GM21737 (cell line): ENCODE measurements around the gene SERPINB6.
A peak's percentile ranks its signal among the peaks of the same experiment; 100 is the strongest.

ENCODE experiments used
- ATAC-seq: cut with Tn5 transposase; IDR thresholded peaks from one replicate; pipeline ENCODE4 v1.9.1; 2021; ENCODE audit warnings: mild to moderate bottlenecking, moderate library complexity; ENCODE audit not compliant: unreplicated experiment

SERPINB6 gene

GRCh38 chr6:2999618-3000557 lies 28.5 kb upstream of the SERPINB6 start, which contains the start of gene NQO2:
Gene NQO2, plus strand, starts transcription at chr6:2999894. Its CDS starts 6,659 bp downstream, at chr6:3006553.
- ATAC-seq = peak; percentile 78

- no peak for ATAC-seq
These were observed 27.7 kb upstream of the SERPINB6 start for GRCh38 chr6:2998998-2999617.

- peak; percentile 33 for ATAC-seq
These were observed 27.1 kb upstream of the SERPINB6 start for GRCh38 chr6:2998249-2998997.

- ATAC-seq = no peak
These were observed 22.5 kb upstream of the SERPINB6 start for GRCh38 chr6:2993755-2994317.

- no peak for ATAC-seq
These were observed 21.1 kb upstream of the SERPINB6 start for GRCh38 chr6:2992330-2992979.

- no peak for ATAC-seq
These were observed 19.7 kb upstream of the SERPINB6 start for GRCh38 chr6:2990932-2991506.

- no peak for ATAC-seq
These were observed 19.0 kb upstream of the SERPINB6 start for GRCh38 chr6:2990248-2990931.

GRCh38 chr6:2989332-2990247 lies 18.2 kb upstream of the SERPINB6 start:
- ATAC-seq = peak; percentile 61

- peak; percentile 59 for ATAC-seq
These were observed 17.3 kb upstream of the SERPINB6 start for GRCh38 chr6:2988426-2989331.

- no peak for ATAC-seq
These were observed 16.7 kb upstream of the SERPINB6 start for GRCh38 chr6:2988094-2988425.

- ATAC-seq = no peak
These were observed 15.4 kb upstream of the SERPINB6 start for GRCh38 chr6:2986722-2987221.

GRCh38 chr6:2984738-2985406 lies 13.5 kb upstream of the SERPINB6 start:
- no peak for ATAC-seq

GRCh38 chr6:2982426-2983117 lies 11.2 kb upstream of the SERPINB6 start:
- ATAC-seq = no peak

GRCh38 chr6:2980465-2980855 lies 9.1 kb upstream of the SERPINB6 start:
- no peak for ATAC-seq

- no peak for ATAC-seq
These were observed 8.6 kb upstream of the SERPINB6 start for GRCh38 chr6:2979819-2980464.

GRCh38 chr6:2978923-2979322 lies 7.6 kb upstream of the SERPINB6 start:
- ATAC-seq = no peak
